SK-N-SH treated with all-trans-retinoic acid at 6 μM for 48 hours (cell line): ENCODE data around the gene TEAD1.

Experiments used
- ARNTL ChIP-seq: fragments of 450-650 bp; formaldehyde crosslinking; IDR thresholded peaks from 2 replicates; pipeline ENCODE4 v1.5.0; 2020; ENCODE audit warnings: low read depth, mild to moderate bottlenecking, moderate library complexity, borderline replicate concordance
- BACH2 ChIP-seq: fragments of 250-450 bp; sonication (Bioruptor Pico); IDR thresholded peaks from 2 replicates; pipeline ENCODE4 v1.9.0; 2021; ENCODE audit warnings: mild to moderate bottlenecking, borderline replicate concordance
- CSDC2 ChIP-seq: fragments of 250-450 bp; sonication (Bioruptor Pico); IDR thresholded peaks from 2 replicates; pipeline ENCODE4 v1.5.0; 2020; ENCODE audit warnings: mild to moderate bottlenecking, moderate library complexity
- GLIS3 ChIP-seq: fragments of 250-450 bp; sonication (Bioruptor Pico); IDR thresholded peaks from 2 replicates; pipeline ENCODE4 v1.5.0; 2020; ENCODE audit warnings: mild to moderate bottlenecking, moderate library complexity
- ISL1 ChIP-seq: fragments of 250-450 bp; sonication (Bioruptor Pico); IDR thresholded peaks from 2 replicates; pipeline ENCODE4 v2.1.2; 2022; ENCODE audit warnings: mild to moderate bottlenecking, moderate library complexity
- RARB ChIP-seq: fragments of 250-450 bp; sonication (Bioruptor Pico); IDR thresholded peaks from 2 replicates; pipeline ENCODE4 v1.8.0; 2021; ENCODE audit warnings: mild to moderate bottlenecking, moderate library complexity
- ZFP30 ChIP-seq: fragments of 450-650 bp; formaldehyde crosslinking; IDR thresholded peaks from 2 replicates; pipeline ENCODE4 v1.5.0; 2022; ENCODE audit warnings: mild to moderate bottlenecking, moderate library complexity
- TF ChIP-seq, protein P1 (sequence below): fragments of 250-450 bp; sonication (Bioruptor Pico); IDR thresholded peaks from 2 replicates; pipeline ENCODE4 v1.5.1; 2020; ENCODE audit warnings: low read depth, mild to moderate bottlenecking, moderate library complexity

DNA sequence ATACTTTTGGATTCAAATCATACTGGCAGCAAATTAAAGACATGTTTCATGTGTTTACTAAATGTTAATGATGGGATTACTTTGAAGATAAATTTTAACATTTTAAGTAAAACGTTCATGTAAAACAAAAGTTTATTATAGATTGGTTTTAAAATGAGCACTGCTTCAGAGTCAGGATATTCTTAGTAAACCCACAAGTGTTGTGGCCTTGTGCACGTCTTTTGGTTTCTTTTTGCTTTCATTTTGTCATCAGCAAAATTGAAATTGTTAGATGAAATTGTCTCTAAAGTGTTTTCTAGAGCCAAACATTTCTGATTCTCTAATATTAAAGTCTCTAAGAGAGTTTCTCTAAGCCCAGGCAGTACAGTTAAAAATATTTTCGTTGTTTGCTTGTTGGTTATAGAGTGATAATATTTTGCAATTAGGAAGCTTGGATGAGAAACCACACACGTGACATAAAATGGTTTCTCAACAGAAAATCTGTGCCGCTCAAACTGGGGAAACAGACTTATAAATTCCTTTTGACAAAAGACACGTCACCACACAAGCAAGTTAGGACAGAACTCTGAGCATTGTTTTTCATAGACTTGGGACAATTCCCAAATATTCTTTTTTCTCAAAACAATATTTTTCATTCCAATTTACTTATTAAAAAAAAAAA is 164.4 kb downstream of the TEAD1 start:
- no peak for TF ChIP-seq ZFP30
- TF ChIP-seq ARNTL (CRISPR knock-in tag): no peak
- no peak for TF ChIP-seq GLIS3 (CRISPR knock-in tag)
- TF ChIP-seq RARB: no peak
- no peak for TF ChIP-seq BACH2 (CRISPR knock-in tag)
- no peak for TF ChIP-seq ISL1
- TF ChIP-seq, protein P1, sequence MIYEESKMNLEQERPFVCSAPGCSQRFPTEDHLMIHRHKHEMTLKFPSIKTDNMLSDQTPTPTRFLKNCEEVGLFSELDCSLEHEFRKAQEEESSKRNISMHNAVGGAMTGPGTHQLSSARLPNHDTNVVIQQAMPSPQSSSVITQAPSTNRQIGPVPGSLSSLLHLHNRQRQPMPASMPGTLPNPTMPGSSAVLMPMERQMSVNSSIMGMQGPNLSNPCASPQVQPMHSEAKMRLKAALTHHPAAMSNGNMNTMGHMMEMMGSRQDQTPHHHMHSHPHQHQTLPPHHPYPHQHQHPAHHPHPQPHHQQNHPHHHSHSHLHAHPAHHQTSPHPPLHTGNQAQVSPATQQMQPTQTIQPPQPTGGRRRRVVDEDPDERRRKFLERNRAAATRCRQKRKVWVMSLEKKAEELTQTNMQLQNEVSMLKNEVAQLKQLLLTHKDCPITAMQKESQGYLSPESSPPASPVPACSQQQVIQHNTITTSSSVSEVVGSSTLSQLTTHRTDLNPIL (CRISPR knock-in tag): no peak
- no peak for TF ChIP-seq CSDC2 (CRISPR knock-in tag)
